Measurements from ENCODE around the gene PRKAR2B. TPM values are rescaled to one million over a fixed set of nuclear protein-coding genes. Genes with fewer than 3 reads are reported as not detected.
"Not testable (repeated sequence)": the region's sequence is repeated elsewhere in the genome, so short reads cannot be mapped to it uniquely, and the experiment has no call there.

PRKAR2B gene
- total RNA-seq, 4 donors from 2014 or later, result 3.0 to 28.1 (median 5.7) TPM

DNA sequence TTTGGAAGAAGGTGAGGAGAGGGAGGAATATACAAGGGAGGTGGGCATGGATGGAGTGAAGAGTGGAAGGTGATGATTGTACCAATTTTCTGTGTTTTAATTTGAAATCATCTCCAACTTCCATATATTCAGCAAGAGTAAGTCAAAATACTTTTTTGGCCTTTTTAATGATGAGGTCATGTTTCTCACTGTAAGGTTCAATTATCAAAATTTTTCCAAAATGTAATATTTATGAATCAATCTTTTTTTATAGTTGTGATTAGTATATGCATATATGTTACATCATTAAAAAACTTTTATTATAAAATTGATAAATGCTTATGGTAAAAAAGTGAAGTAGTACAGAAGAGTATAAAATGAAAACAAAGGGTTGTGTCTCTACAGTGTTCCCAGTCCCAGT is 40.7 kb downstream of the PRKAR2B start:
- H3K27ac ChIP-seq, result no peak overlapping the region

DNA sequence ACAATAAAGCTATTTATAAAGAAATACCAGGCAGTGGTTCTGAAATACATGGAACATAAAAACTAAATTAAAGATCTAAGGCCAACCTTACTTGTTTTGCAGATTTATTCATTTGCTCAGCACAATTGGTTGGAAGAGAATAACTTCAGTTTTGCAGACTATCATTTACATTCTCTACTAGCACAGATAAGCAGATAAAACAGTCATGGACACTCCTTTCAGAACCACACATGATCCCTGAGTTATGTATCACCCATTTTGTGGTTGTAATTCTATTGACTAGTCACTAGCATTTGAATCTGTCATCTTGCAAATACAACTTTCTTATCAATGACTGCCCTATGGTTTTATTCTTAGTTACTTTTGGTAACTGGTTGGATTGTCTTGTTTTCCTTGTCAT is 45.1 kb downstream of the PRKAR2B start:
- no peaks in the 10 kb centered on the region for H3K36me3 ChIP-seq
- no peaks in the 10 kb centered on the region for H3K9me3 ChIP-seq
- DNase-seq, result no peak
- H3K27me3 ChIP-seq, result no peaks in the 10 kb centered on the region
- no peak overlapping the region for H3K4me3 ChIP-seq
- H3K4me1 ChIP-seq, result no peaks in the 10 kb centered on the region
- no peak overlapping the region for H3K27ac ChIP-seq
- TF ChIP-seq, protein P1, sequence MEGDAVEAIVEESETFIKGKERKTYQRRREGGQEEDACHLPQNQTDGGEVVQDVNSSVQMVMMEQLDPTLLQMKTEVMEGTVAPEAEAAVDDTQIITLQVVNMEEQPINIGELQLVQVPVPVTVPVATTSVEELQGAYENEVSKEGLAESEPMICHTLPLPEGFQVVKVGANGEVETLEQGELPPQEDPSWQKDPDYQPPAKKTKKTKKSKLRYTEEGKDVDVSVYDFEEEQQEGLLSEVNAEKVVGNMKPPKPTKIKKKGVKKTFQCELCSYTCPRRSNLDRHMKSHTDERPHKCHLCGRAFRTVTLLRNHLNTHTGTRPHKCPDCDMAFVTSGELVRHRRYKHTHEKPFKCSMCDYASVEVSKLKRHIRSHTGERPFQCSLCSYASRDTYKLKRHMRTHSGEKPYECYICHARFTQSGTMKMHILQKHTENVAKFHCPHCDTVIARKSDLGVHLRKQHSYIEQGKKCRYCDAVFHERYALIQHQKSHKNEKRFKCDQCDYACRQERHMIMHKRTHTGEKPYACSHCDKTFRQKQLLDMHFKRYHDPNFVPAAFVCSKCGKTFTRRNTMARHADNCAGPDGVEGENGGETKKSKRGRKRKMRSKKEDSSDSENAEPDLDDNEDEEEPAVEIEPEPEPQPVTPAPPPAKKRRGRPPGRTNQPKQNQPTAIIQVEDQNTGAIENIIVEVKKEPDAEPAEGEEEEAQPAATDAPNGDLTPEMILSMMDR (IDR thresholded peaks at IDR 0.05), result no peak
- no peak for TF ChIP-seq POLR2A (IDR thresholded peaks at IDR 0.05)

More for the DNA sequence above, 40.7 kb downstream of the PRKAR2B start:
- DNase-seq, result no peak
- H3K27me3 ChIP-seq, result no peaks in the 10 kb centered on the region
- no peaks in the 10 kb centered on the region for H3K4me1 ChIP-seq
- no peak overlapping the region for H3K4me3 ChIP-seq
- TF ChIP-seq, protein P1 (IDR thresholded peaks at IDR 0.05), result no peak
- TF ChIP-seq POLR2A (IDR thresholded peaks at IDR 0.05), result no peak
- no peaks in the 10 kb centered on the region for H3K9me3 ChIP-seq
- no peaks in the 10 kb centered on the region for H3K36me3 ChIP-seq

DNA sequence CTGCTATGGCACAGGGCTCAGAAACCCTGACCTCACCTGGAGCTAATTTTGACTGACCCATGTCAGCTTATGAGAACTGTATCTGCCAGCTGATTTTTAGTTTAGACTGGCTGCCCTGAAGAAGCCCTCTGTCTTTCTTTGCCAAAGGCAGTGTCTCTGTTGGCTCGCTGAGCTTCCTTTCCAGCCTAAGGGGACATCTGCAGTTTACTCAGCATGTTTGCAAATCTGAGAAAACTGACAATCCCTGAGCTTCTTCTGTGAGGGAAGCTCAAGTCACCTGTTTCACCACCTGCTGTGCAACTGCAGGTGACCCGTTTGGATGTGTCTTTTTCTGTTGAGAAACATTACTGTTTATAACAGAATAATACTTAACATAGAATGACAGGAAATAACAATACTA is 46.0 kb downstream of the PRKAR2B start:
- no peak overlapping the region for H3K27ac ChIP-seq
- H3K9me3 ChIP-seq, result no peaks in the 10 kb centered on the region
- H3K4me3 ChIP-seq, result no peak overlapping the region
- H3K4me1 ChIP-seq, result no peaks in the 10 kb centered on the region
- no peaks in the 10 kb centered on the region for H3K36me3 ChIP-seq
- no peak for DNase-seq
- TF ChIP-seq, protein P1 (IDR thresholded peaks at IDR 0.05), result no peak
- TF ChIP-seq POLR2A (IDR thresholded peaks at IDR 0.05), result no peak
- H3K27me3 ChIP-seq, result no peaks in the 10 kb centered on the region

DNA sequence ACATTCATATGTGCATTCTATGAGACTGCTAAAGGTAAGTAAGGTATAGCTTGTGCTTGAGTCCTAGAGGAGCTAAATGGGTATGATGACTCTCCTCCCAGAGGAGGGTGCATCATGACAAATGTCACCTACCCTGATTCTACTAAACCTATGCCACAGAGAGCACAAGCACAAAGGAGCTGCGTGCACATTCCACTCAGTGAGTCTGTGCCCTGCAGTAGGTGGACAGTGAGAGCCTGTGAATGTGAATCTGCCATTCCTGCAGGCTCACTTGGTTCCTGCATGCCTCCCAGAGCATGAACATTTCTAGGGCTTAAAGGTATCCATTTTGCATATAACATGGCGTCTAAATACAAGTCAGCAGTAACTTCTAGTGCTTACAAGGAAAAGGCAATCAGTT is 46.8 kb downstream of the PRKAR2B start:
- DNase-seq, result no peak
- H3K36me3 ChIP-seq, result no peaks in the 10 kb centered on the region
- H3K4me1 ChIP-seq, result no peaks in the 10 kb centered on the region
- H3K9me3 ChIP-seq, result no peaks in the 10 kb centered on the region
- TF ChIP-seq POLR2A (IDR thresholded peaks at IDR 0.05), result no peak
- TF ChIP-seq, protein P1 (IDR thresholded peaks at IDR 0.05), result no peak
- H3K27ac ChIP-seq, result no peak overlapping the region
- H3K4me3 ChIP-seq, result no peak overlapping the region
- no peaks in the 10 kb centered on the region for H3K27me3 ChIP-seq

DNA sequence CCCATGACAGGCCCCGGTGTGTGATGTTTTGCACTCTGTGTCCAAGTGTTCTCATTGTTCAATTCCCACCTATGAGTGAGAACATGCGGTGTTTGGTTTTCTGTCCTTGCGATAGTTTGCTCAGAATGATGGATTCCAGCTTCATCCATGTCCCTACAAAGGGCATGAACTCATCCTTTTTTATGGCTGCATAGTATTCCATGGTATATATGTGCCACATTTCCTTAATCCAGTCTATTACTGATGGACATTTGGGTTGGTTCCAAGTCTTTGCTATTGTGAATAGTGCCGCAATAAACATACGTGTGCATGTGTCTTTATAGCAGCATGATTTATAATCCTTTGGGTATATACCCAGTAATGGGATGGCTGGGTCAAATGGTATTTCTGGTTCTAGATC is 49.2 kb downstream of the PRKAR2B start:
- not testable (repeated sequence) for DNase-seq, H3K27ac ChIP-seq, H3K4me1 ChIP-seq, H3K27me3 ChIP-seq, H3K4me3 ChIP-seq, H3K9me3 ChIP-seq, H3K36me3 ChIP-seq

DNA sequence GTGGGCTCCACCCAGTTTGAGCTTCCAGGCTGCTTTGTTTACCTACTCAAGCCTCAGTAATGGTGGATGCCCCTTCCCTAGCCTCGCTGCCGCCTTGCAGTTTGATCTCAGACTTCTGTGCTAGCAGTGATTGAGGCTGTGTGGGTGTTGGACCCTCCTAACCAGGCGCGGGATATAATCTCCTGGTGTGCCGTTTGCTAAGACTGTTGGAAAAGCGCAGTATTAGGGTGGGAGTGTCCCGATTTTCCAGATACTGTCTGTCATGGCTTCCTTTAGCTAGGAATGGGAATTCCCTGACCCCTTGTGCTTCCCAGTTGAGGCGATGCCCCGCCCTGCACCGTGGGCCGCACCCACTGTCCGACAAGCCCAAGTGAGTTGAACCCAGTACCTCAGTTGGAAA is 54.6 kb downstream of the PRKAR2B start:
- H3K36me3 ChIP-seq, H3K4me3 ChIP-seq, H3K9me3 ChIP-seq, H3K27ac ChIP-seq, H3K4me1 ChIP-seq, DNase-seq, H3K27me3 ChIP-seq: not testable (repeated sequence)

DNA sequence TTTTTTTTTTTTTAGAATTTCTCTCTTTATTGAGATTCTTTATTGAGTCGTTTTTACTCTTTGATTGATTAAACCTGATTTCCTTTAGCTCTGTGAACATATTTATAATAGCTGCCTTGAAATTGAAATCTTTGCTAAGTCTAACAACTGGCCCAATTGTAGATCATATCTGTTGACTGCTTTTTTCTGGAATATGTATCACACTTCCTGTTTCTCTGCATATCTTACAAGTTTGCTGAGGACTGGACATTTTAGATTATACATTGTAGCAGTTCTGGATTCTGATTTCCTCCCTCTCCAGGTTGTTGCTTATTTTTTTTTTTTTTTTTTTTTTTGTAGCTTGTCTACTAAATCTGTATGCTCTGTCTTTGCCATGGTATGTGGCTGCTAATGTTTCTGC is 56.3 kb downstream of the PRKAR2B start:
- no peak overlapping the region for H3K27ac ChIP-seq
- H3K4me3 ChIP-seq, result no peak overlapping the region
- H3K4me1 ChIP-seq, result no peaks in the 10 kb centered on the region
- no peaks in the 10 kb centered on the region for H3K36me3 ChIP-seq
- no peak for DNase-seq
- peaks cover 0 to 8% (median 0%) of the 10 kb centered on the region in 4 donors for H3K9me3 ChIP-seq
- no peak for TF ChIP-seq POLR2A (IDR thresholded peaks at IDR 0.05)
- TF ChIP-seq, protein P1 (IDR thresholded peaks at IDR 0.05), result no peak
- H3K27me3 ChIP-seq, result no peaks in the 10 kb centered on the region

Measured in Peyer's patch (tissue), 4 donors.